Activated T-cell treated with anti-CD3 and anti-CD28 coated beads, Interleukin-2, amount 50 U/mL, for 24 hours (primary cell): ENCODE measurements around the gene IL17RB.

Source experiments
- DNase-seq: peaks from one replicate; pipeline ENCODE4 v3.0.0-alpha.2; 2020
- H3K27ac Mint-ChIP-seq: 2 replicates; pipeline ENCODE4 v1.8.0; 2020; ENCODE audit warnings: mild to moderate bottlenecking, mixed read lengths
- H3K27me3 Mint-ChIP-seq: 2 replicates; pipeline ENCODE4 v1.8.0; 2020; ENCODE audit warnings: mixed read lengths
- H3K36me3 Mint-ChIP-seq: 2 replicates; pipeline ENCODE4 v1.8.0; 2020; ENCODE audit warnings: low read depth, mixed read lengths
- H3K4me1 Mint-ChIP-seq: 2 replicates; pipeline ENCODE4 v1.8.0; 2020; ENCODE audit warnings: low read depth, mixed read lengths
- H3K4me3 Mint-ChIP-seq: 2 replicates; pipeline ENCODE4 v1.8.0; 2020; ENCODE audit warnings: mild to moderate bottlenecking, moderate library complexity, mixed read lengths
- H3K9me3 Mint-ChIP-seq: 2 replicates; pipeline ENCODE4 v1.8.0; 2020; ENCODE audit warnings: mixed read lengths

IL17RB gene

GRCh38 chr3:53833700-53834099 is 12.7 kb upstream of the IL17RB start:
- DNase-seq: no peak
- Mint-ChIP-seq H3K4me1 (no peaks in the 10 kb centered on the region), H3K27ac (no peak overlapping the region), H3K27me3 (peaks cover 3% of the 10 kb centered on the region), H3K36me3 (no peaks in the 10 kb centered on the region), H3K4me3 (no peak overlapping the region), H3K9me3 (no peaks in the 10 kb centered on the region)

- H3K9me3 Mint-ChIP-seq: no peaks in the 10 kb centered on the region
- no peak overlapping the region for H3K27ac Mint-ChIP-seq
- peaks cover 3% of the 10 kb centered on the region for H3K27me3 Mint-ChIP-seq
- H3K4me1 Mint-ChIP-seq: no peaks in the 10 kb centered on the region
- no peak overlapping the region for H3K4me3 Mint-ChIP-seq
- H3K36me3 Mint-ChIP-seq: no peaks in the 10 kb centered on the region
- DNase-seq: no peak
Observed at GRCh38 chr3:53834429-53835095, 11.8 kb upstream of the IL17RB start.

GRCh38 chr3:53835257-53835656 is 11.1 kb upstream of the IL17RB start:
- Mint-ChIP-seq H3K36me3 (no peaks in the 10 kb centered on the region), H3K4me1 (no peaks in the 10 kb centered on the region), H3K9me3 (no peaks in the 10 kb centered on the region), H3K27me3 (peaks cover 3% of the 10 kb centered on the region), H3K27ac (no peak overlapping the region), H3K4me3 (no peak overlapping the region)
- DNase-seq: no peak

- Mint-ChIP-seq H3K9me3 (no peaks in the 10 kb centered on the region), H3K27me3 (peaks cover 3% of the 10 kb centered on the region), H3K4me1 (no peaks in the 10 kb centered on the region), H3K4me3 (no peak overlapping the region), H3K27ac (no peak overlapping the region), H3K36me3 (no peaks in the 10 kb centered on the region)
- DNase-seq: no peak
Observed at GRCh38 chr3:53836084-53836872, 10.1 kb upstream of the IL17RB start.

- H3K36me3 Mint-ChIP-seq: no peaks in the 10 kb centered on the region
- H3K27ac Mint-ChIP-seq: no peak overlapping the region
- no peak overlapping the region for H3K4me3 Mint-ChIP-seq
- H3K27me3 Mint-ChIP-seq: peaks cover 5% of the 10 kb centered on the region
- DNase-seq: no peak
- no peaks in the 10 kb centered on the region for H3K4me1 Mint-ChIP-seq
- no peaks in the 10 kb centered on the region for H3K9me3 Mint-ChIP-seq
Observed at GRCh38 chr3:53837331-53837730, 9.0 kb upstream of the IL17RB start.

GRCh38 chr3:53841296-53841695 is 5.1 kb upstream of the IL17RB start:
- Mint-ChIP-seq H3K9me3 (no peaks in the 10 kb centered on the region), H3K36me3 (no peaks in the 10 kb centered on the region), H3K27me3 (peaks cover 39% of the 10 kb centered on the region), H3K27ac (no peak overlapping the region), H3K4me1 (peaks cover 2% of the 10 kb centered on the region), H3K4me3 (no peak overlapping the region)
- DNase-seq: no peak

GRCh38 chr3:53842436-53843194 is 3.8 kb upstream of the IL17RB start:
- Mint-ChIP-seq H3K9me3 (no peaks in the 10 kb centered on the region), H3K4me1 (peaks cover 9% of the 10 kb centered on the region)

GRCh38 chr3:53843195-53844177 is 2.9 kb upstream of the IL17RB start:
- H3K4me3 Mint-ChIP-seq: no peak overlapping the region
- no peak for DNase-seq
- H3K27ac Mint-ChIP-seq: no peak overlapping the region
- H3K9me3 Mint-ChIP-seq: no peaks in the 10 kb centered on the region
- H3K36me3 Mint-ChIP-seq: no peaks in the 10 kb centered on the region
- H3K4me1 Mint-ChIP-seq: peaks cover 9% of the 10 kb centered on the region
- H3K27me3 Mint-ChIP-seq: peaks cover 56% of the 10 kb centered on the region

More at GRCh38 chr3:53842436-53843194, 3.8 kb upstream of the IL17RB start:
- Mint-ChIP-seq H3K27ac (no peak overlapping the region), H3K4me3 (no peak overlapping the region), H3K27me3 (peaks cover 51% of the 10 kb centered on the region), H3K36me3 (no peaks in the 10 kb centered on the region)
- DNase-seq: no peak

- H3K27me3 Mint-ChIP-seq: peaks cover 63% of the 10 kb centered on the region
- peaks cover 9% of the 10 kb centered on the region for H3K4me1 Mint-ChIP-seq
- H3K36me3 Mint-ChIP-seq: no peaks in the 10 kb centered on the region
- no peak overlapping the region for H3K4me3 Mint-ChIP-seq
- H3K9me3 Mint-ChIP-seq: no peaks in the 10 kb centered on the region
- no peak for DNase-seq
- no peak overlapping the region for H3K27ac Mint-ChIP-seq
Observed at GRCh38 chr3:53844262-53845102, 1.9 kb upstream of the IL17RB start.

- Mint-ChIP-seq H3K9me3 (no peaks in the 10 kb centered on the region), H3K27ac (no peak overlapping the region), H3K27me3 (peaks cover 67% of the 10 kb centered on the region), H3K36me3 (no peaks in the 10 kb centered on the region), H3K4me3 (peak overlapping the region; percentile 56), H3K4me1 (peaks cover 9% of the 10 kb centered on the region)
- DNase-seq: no peak
Observed at GRCh38 chr3:53845103-53845880, 1.1 kb upstream of the IL17RB start.

GRCh38 chr3:53845881-53846133 is 561 bp upstream of the IL17RB start:
- peaks cover 67% of the 10 kb centered on the region for H3K27me3 Mint-ChIP-seq
- H3K9me3 Mint-ChIP-seq: no peaks in the 10 kb centered on the region
- no peak overlapping the region for H3K27ac Mint-ChIP-seq
- H3K4me1 Mint-ChIP-seq: peaks cover 9% of the 10 kb centered on the region
- no peaks in the 10 kb centered on the region for H3K36me3 Mint-ChIP-seq
- H3K4me3 Mint-ChIP-seq: peak overlapping the region; percentile 56
- DNase-seq: peak; percentile 36

GRCh38 chr3:53846851-53847155 is 435 bp downstream of the IL17RB start:
- Mint-ChIP-seq H3K9me3 (no peaks in the 10 kb centered on the region), H3K27me3 (peaks cover 67% of the 10 kb centered on the region), H3K36me3 (no peaks in the 10 kb centered on the region), H3K4me3 (peak overlapping the region; percentile 60), H3K4me1 (peaks cover 9% of the 10 kb centered on the region), H3K27ac (no peak overlapping the region)
- no peak for DNase-seq

- Mint-ChIP-seq H3K36me3 (no peaks in the 10 kb centered on the region), H3K9me3 (no peaks in the 10 kb centered on the region), H3K27ac (no peak overlapping the region), H3K27me3 (peaks cover 47% of the 10 kb centered on the region), H3K4me1 (peaks cover 9% of the 10 kb centered on the region), H3K4me3 (no peak overlapping the region)
- no peak for DNase-seq
Observed at GRCh38 chr3:53849916-53850315, 3.5 kb downstream of the IL17RB start.
